HepG2 (cell line): Measurements from ENCODE around the gene SIAH2. TPM values are rescaled to one million over a fixed set of nuclear protein-coding genes. Genes with fewer than 3 reads are reported as not detected.

Experiments
- AHR ChIP-seq: IDR thresholded peaks from 2 replicates; pipeline ENCODE4 v1.6.1; 2018; ENCODE audit warnings: missing genetic modification reagents, missing compliant biosample characterization
- CHD2 ChIP-seq: IDR thresholded peaks from 2 replicates; pipeline ENCODE4 v1.6.1; 2011; ENCODE audit warnings: low read depth, low read length, improper control_type of control experiment
- FLYWCH1 ChIP-seq: sonication (generic); formaldehyde crosslinking; IDR thresholded peaks from 2 replicates; pipeline ENCODE4 v1.8.1; 2023; ENCODE audit warnings: mild to moderate bottlenecking, missing genetic modification reagents
- FOXK2 ChIP-seq: fragments of 450-650 bp; IDR thresholded peaks from 2 replicates; pipeline ENCODE4 v1.6.1; 2016
- GLI4 ChIP-seq: sonication (generic); formaldehyde crosslinking; IDR thresholded peaks from 2 replicates; pipeline ENCODE4 v1.5.1; 2020; ENCODE audit warnings: missing genetic modification reagents, mild to moderate bottlenecking, moderate library complexity, borderline replicate concordance
- MBNL3 ChIP-seq: fragments of 250-450 bp; sonication (Bioruptor Pico); conservative IDR thresholded peaks from 2 replicates; pipeline ENCODE4 v1.8.0; 2022; ENCODE audit warnings: mild to moderate bottlenecking, inconsistent platforms
- NCOA5 ChIP-seq: sonication (generic); formaldehyde crosslinking; IDR thresholded peaks from 2 replicates; pipeline ENCODE4 v1.4.0; 2020; ENCODE audit warnings: missing genetic modification reagents
- RXRA ChIP-seq: sonication (generic); formaldehyde crosslinking; IDR thresholded peaks from 2 replicates; pipeline ENCODE4 v1.5.1; 2020; ENCODE audit warnings: missing genetic modification reagents
- SALL1 ChIP-seq: sonication (generic); formaldehyde crosslinking; IDR thresholded peaks from 2 replicates; pipeline ENCODE4 v1.8.0; 2022; ENCODE audit warnings: mild to moderate bottlenecking, missing genetic modification reagents
- SRSF9 ChIP-seq: fragments of 200-400 bp; formaldehyde crosslinking; IDR thresholded peaks from 2 replicates; pipeline ENCODE4 v1.6.1; 2018; ENCODE audit warnings: borderline replicate concordance, mild to moderate bottlenecking, low read depth, low read length; ENCODE audit not compliant: insufficient read depth, poor library complexity, severe bottlenecking
- TSC22D2 ChIP-seq: sonication (generic); formaldehyde crosslinking; IDR thresholded peaks from 2 replicates; pipeline ENCODE4 v1.5.1; 2020; ENCODE audit warnings: missing genetic modification reagents, mild to moderate bottlenecking, borderline replicate concordance
- ZFP90 ChIP-seq: sonication (generic); formaldehyde crosslinking; IDR thresholded peaks from 2 replicates; pipeline ENCODE4 v1.8.0; 2022; ENCODE audit warnings: missing genetic modification reagents, mild to moderate bottlenecking, inconsistent platforms, borderline replicate concordance
- ZNF143 ChIP-seq: sonication (generic); formaldehyde crosslinking; IDR thresholded peaks from 2 replicates; pipeline ENCODE4 v1.4.0; 2020; ENCODE audit warnings: missing genetic modification reagents
- ZNF232 ChIP-seq: sonication (generic); formaldehyde crosslinking; IDR thresholded peaks from 2 replicates; pipeline ENCODE4 v1.4.0; 2020; ENCODE audit warnings: missing genetic modification reagents, borderline replicate concordance
- ZNF275 ChIP-seq: sonication (generic); formaldehyde crosslinking; IDR thresholded peaks from 2 replicates; pipeline ENCODE4 v1.8.0; 2022; ENCODE audit warnings: missing genetic modification reagents, mild to moderate bottlenecking, inconsistent platforms, borderline replicate concordance
- ZNF510 ChIP-seq: sonication (generic); formaldehyde crosslinking; IDR thresholded peaks from 2 replicates; pipeline ENCODE4 v1.4.0; 2020; ENCODE audit warnings: low read depth, mild to moderate bottlenecking, missing genetic modification reagents
- ZNF563 ChIP-seq: sonication (generic); formaldehyde crosslinking; IDR thresholded peaks from 2 replicates; pipeline ENCODE4 v1.8.0; 2022; ENCODE audit warnings: mild to moderate bottlenecking, moderate library complexity, missing genetic modification reagents
- ZNF569 ChIP-seq: sonication (generic); formaldehyde crosslinking; IDR thresholded peaks from 2 replicates; pipeline ENCODE4 v1.5.0; 2020; ENCODE audit warnings: mild to moderate bottlenecking, missing genetic modification reagents, moderate library complexity, borderline replicate concordance
- ZNF775 ChIP-seq: sonication (generic); formaldehyde crosslinking; IDR thresholded peaks from 2 replicates; pipeline ENCODE4 v1.4.0; 2020; ENCODE audit warnings: missing genetic modification reagents, mild to moderate bottlenecking, moderate library complexity, borderline replicate concordance
- ZSCAN30 ChIP-seq: sonication (generic); formaldehyde crosslinking; IDR thresholded peaks from 2 replicates; pipeline ENCODE4 v1.5.0; 2020; ENCODE audit warnings: mild to moderate bottlenecking, missing genetic modification reagents
- polyA plus RNA-seq, 8 experiments: library from polyadenylated mRNA; depleted of rRNA in 3 of 8; stranded (reverse) in 7 of 8; unstranded in 1 of 8; fragments of >200 nt; fragmentation: Illumina TruSeq in 4 of 8; extraction: Trizol in 4 of 8; gene quantifications; 2 replicates each; pipeline versions ENCODE4 v1.2.1 to v1.2.3, GENCODE V29; 2011 to 2016; ENCODE audit warnings: low read depth in 4 of 8, missing spikeins in 1 of 8, mixed read lengths in 1 of 8; ENCODE audit not compliant: insufficient read depth in 1 of 8
- total RNA-seq, 5 experiments: library from RNA; depleted of rRNA; stranded (reverse); fragments of >200 nt; fragmentation: Illumina TruSeq; extraction: Trizol; gene quantifications; 2 replicates each; pipeline ENCODE4 v1.2.3, GENCODE V29; 2016; ENCODE audit warnings: low read depth in 1 of 5
- TF ChIP-seq, protein P1 (sequence below): sonication (generic); formaldehyde crosslinking; IDR thresholded peaks from 2 replicates; pipeline ENCODE4 v1.4.0; 2020; ENCODE audit warnings: missing genetic modification reagents
- TF ChIP-seq, protein P2 (sequence below): sonication (generic); formaldehyde crosslinking; IDR thresholded peaks from 2 replicates; pipeline ENCODE4 v1.4.0; 2020; ENCODE audit warnings: missing genetic modification reagents

The SIAH2 gene
- total and polyA plus RNA-seq, 2 of the 13 experiments (the other 11 are each of a cell fraction or from before 2014, with no cell fraction given) = 71.8 to 117 TPM

- peak; percentile 32; the same call in 1 of the 2 replicates for TF ChIP-seq SALL1 (CRISPR knock-in tag)
- TF ChIP-seq GLI4 (CRISPR knock-in tag) = no peak
- no peak for TF ChIP-seq NCOA5
- TF ChIP-seq, protein P1, sequence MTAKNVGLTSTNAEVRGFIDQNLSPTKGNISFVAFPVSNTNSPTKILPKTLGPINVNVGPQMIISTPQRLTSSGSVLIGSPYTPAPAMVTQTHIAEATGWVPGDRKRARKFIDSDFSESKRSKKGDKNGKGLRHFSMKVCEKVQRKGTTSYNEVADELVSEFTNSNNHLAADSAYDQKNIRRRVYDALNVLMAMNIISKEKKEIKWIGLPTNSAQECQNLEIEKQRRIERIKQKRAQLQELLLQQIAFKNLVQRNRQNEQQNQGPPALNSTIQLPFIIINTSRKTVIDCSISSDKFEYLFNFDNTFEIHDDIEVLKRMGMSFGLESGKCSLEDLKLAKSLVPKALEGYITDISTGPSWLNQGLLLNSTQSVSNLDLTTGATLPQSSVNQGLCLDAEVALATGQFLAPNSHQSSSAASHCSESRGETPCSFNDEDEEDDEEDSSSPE (CRISPR knock-in tag) = peak; percentile 65; the same call in 1 of the 2 replicates
- no peak for TF ChIP-seq MBNL3 (CRISPR knock-in tag)
- TF ChIP-seq ZNF563 (CRISPR knock-in tag) = peak; percentile 51; the same call in 1 of the 2 replicates
- no peak for TF ChIP-seq RXRA (CRISPR knock-in tag)
- no peak for TF ChIP-seq ZNF569 (CRISPR knock-in tag)
- no peak for TF ChIP-seq ZNF775 (CRISPR knock-in tag)
- TF ChIP-seq AHR (CRISPR knock-in tag) = no peak
- no peak for TF ChIP-seq TSC22D2 (CRISPR knock-in tag)
- TF ChIP-seq FOXK2 = no peak
- TF ChIP-seq, protein P2, sequence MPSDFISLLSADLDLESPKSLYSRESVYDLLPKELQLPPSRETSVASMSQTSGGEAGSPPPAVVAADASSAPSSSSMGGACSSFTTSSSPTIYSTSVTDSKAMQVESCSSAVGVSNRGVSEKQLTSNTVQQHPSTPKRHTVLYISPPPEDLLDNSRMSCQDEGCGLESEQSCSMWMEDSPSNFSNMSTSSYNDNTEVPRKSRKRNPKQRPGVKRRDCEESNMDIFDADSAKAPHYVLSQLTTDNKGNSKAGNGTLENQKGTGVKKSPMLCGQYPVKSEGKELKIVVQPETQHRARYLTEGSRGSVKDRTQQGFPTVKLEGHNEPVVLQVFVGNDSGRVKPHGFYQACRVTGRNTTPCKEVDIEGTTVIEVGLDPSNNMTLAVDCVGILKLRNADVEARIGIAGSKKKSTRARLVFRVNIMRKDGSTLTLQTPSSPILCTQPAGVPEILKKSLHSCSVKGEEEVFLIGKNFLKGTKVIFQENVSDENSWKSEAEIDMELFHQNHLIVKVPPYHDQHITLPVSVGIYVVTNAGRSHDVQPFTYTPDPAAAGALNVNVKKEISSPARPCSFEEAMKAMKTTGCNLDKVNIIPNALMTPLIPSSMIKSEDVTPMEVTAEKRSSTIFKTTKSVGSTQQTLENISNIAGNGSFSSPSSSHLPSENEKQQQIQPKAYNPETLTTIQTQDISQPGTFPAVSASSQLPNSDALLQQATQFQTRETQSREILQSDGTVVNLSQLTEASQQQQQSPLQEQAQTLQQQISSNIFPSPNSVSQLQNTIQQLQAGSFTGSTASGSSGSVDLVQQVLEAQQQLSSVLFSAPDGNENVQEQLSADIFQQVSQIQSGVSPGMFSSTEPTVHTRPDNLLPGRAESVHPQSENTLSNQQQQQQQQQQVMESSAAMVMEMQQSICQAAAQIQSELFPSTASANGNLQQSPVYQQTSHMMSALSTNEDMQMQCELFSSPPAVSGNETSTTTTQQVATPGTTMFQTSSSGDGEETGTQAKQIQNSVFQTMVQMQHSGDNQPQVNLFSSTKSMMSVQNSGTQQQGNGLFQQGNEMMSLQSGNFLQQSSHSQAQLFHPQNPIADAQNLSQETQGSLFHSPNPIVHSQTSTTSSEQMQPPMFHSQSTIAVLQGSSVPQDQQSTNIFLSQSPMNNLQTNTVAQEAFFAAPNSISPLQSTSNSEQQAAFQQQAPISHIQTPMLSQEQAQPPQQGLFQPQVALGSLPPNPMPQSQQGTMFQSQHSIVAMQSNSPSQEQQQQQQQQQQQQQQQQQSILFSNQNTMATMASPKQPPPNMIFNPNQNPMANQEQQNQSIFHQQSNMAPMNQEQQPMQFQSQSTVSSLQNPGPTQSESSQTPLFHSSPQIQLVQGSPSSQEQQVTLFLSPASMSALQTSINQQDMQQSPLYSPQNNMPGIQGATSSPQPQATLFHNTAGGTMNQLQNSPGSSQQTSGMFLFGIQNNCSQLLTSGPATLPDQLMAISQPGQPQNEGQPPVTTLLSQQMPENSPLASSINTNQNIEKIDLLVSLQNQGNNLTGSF (CRISPR knock-in tag) = no peak
- TF ChIP-seq ZNF232 = no peak
- TF ChIP-seq CHD2 = peak; percentile 96
- no peak for TF ChIP-seq FLYWCH1 (CRISPR knock-in tag)
- peak; percentile 19; the same call in 1 of the 2 replicates for TF ChIP-seq ZNF275 (CRISPR knock-in tag)
- no peak for TF ChIP-seq SRSF9
- TF ChIP-seq ZNF143 (CRISPR knock-in tag) = no peak
- TF ChIP-seq ZFP90 (CRISPR knock-in tag) = 0 out of 2 replicates have a peak, but pooled peaks have one; percentile 42
- 0 out of 2 replicates have a peak, but pooled peaks have one; percentile 52 for TF ChIP-seq ZSCAN30 (CRISPR knock-in tag)
- no peak for TF ChIP-seq ZNF510 (CRISPR knock-in tag)
These were observed 59.1 kb downstream of the SIAH2 start, which contains the start of gene ERICH6 (continued) for GRCh38 chr3:150703756-150704344.
